H1 (cell line): ENCODE data around the gene GALNT17. TPM values are rescaled to one million over a fixed set of nuclear protein-coding genes. Genes with fewer than 3 reads are reported as not detected.

Source experiments
- CTCF ChIA-PET: fragments of 300-600 bp; sonication (Branson Sonifier 250); formaldehyde crosslinking; loops from one replicate; lab custom pipeline; 2021; ENCODE audit not compliant: partially characterized antibody; lab: Charles Lee
- POLR2A ChIA-PET: fragments of 300-600 bp; sonication (Branson Sonifier 250); formaldehyde crosslinking; loops from one replicate; lab custom pipeline; 2021; ENCODE audit warnings: inconsistent platforms; ENCODE audit not compliant: partially characterized antibody; lab: Charles Lee
- DNase-seq, 2 experiments: peaks; one replicate each; pipeline versions ENCODE4 v3.0.0 to v3.0.0-alpha.2; 2010 to 2022; ENCODE audit warnings: low spot score in 2 of 2, low read depth in 1 of 2, mixed read lengths in 1 of 2
- FAIRE-seq: peaks from 2 replicates; lab custom pipeline; 2011; peaks lifted over from hg19 to GRCh38; lab: Jason Lieb, UNC
- H2AFZ ChIP-seq: 2 replicates; pipeline ENCODE4 v1.8.1; 2012; ENCODE audit warnings: low read length, inconsistent platforms
- H2AK5ac ChIP-seq: 2 replicates; pipeline ENCODE4 v1.6.1; 2013; ENCODE audit warnings: low read depth, low read length
- H2BK120ac ChIP-seq: replicated peaks from 2 replicates; pipeline ENCODE3; 2013; ENCODE audit warnings: low read depth, low read length, inconsistent platforms
- H2BK12ac ChIP-seq: 2 replicates; pipeline ENCODE4 v1.6.1; 2013; ENCODE audit warnings: low read depth, low read length
- H2BK15ac ChIP-seq: 2 replicates; pipeline ENCODE4 v1.6.1; 2013; ENCODE audit warnings: low read length
- H2BK20ac ChIP-seq: 2 replicates; pipeline ENCODE4 v1.6.1; 2013; ENCODE audit warnings: low read length
- H2BK5ac ChIP-seq: 2 replicates; pipeline ENCODE4 v1.6.1; 2013; ENCODE audit warnings: low read depth, low read length
- H3K14ac ChIP-seq: 2 replicates; pipeline ENCODE4 v1.6.1; 2013; ENCODE audit warnings: inconsistent platforms; ENCODE audit not compliant: insufficient read length
- H3K18ac ChIP-seq: 2 replicates; pipeline ENCODE4 v1.6.1; 2013; ENCODE audit warnings: low read length; ENCODE audit errors: extremely low read depth
- H3K23ac ChIP-seq: 2 replicates; pipeline ENCODE4 v1.6.1; 2013; ENCODE audit warnings: inconsistent platforms; ENCODE audit not compliant: insufficient read length
- H3K23me2 ChIP-seq: 2 replicates; pipeline ENCODE4 v1.6.1; 2013; ENCODE audit warnings: low read depth, low read length
- H3K27ac ChIP-seq: 2 replicates; pipeline ENCODE4 v1.6.1; 2011; ENCODE audit warnings: low read depth, low read length, inconsistent platforms
- H3K27me3 ChIP-seq, 4 experiments: replicated peaks in 1 of 4; 1 replicate in 1 of 4; 2 replicates in 3 of 4; pipeline versions ENCODE4 v1.6.1 to v1.8.1; 2011 to 2013; ENCODE audit warnings: low read length in 3 of 4, mild to moderate bottlenecking in 3 of 4, inconsistent platforms in 2 of 4, mixed read lengths in 2 of 4, moderate library complexity in 1 of 4; ENCODE audit not compliant: control insufficient read depth in 3 of 4, insufficient read depth in 3 of 4; ENCODE audit errors: extremely low read depth in 1 of 4
- H3K36me3 ChIP-seq, 4 experiments: 2 replicates each; pipeline versions ENCODE4 v1.6.1 to v1.8.1; 2011 to 2013; ENCODE audit warnings: mild to moderate bottlenecking in 4 of 4, low read length in 3 of 4, moderate library complexity in 2 of 4, control low read depth in 1 of 4, inconsistent platforms in 1 of 4; ENCODE audit not compliant: insufficient read depth in 4 of 4, control insufficient read depth in 2 of 4
- H3K4ac ChIP-seq: replicated peaks from 2 replicates; pipeline ENCODE3; 2013; ENCODE audit warnings: low read length, low read depth, mixed read lengths, inconsistent platforms; ENCODE audit not compliant: insufficient read length
- H3K4me1 ChIP-seq, 4 experiments: replicated peaks in 1 of 4; 1 replicate in 1 of 4; 2 replicates in 3 of 4; pipeline versions ENCODE4 v1.6.1 to v1.8.1; 2011 to 2013; ENCODE audit warnings: low read length in 3 of 4, inconsistent platforms in 2 of 4, mixed read lengths in 1 of 4; ENCODE audit not compliant: insufficient read depth in 4 of 4, control insufficient read depth in 3 of 4
- H3K4me2 ChIP-seq, 2 experiments: 2 replicates each; pipeline versions ENCODE4 v1.6.1 to v1.8.1; 2011 to 2013; ENCODE audit warnings: low read depth in 2 of 2, low read length in 2 of 2, control low read depth in 1 of 2, inconsistent platforms in 1 of 2, mild to moderate bottlenecking in 1 of 2; ENCODE audit not compliant: insufficient read depth in 1 of 2
- H3K4me3 ChIP-seq, 4 experiments: fragments of 200-600, 300-600 bp in 1 of 4; sonication (generic), shearing (Covaris generic), sonication (Bioruptor Twin) in 1 of 4; 2 replicates each; pipeline versions ENCODE4 v1.5.1 to v1.8.1; 2011 to 2016; ENCODE audit warnings: low read length in 4 of 4, low read depth in 3 of 4, control low read depth in 2 of 4, inconsistent platforms in 2 of 4, mild to moderate bottlenecking in 2 of 4, mixed read lengths in 1 of 4, moderate library complexity in 1 of 4; ENCODE audit not compliant: insufficient read depth in 2 of 4; ENCODE audit errors: extremely low read depth in 1 of 4
- H3K56ac ChIP-seq: replicated peaks from 2 replicates; pipeline ENCODE3; 2013; ENCODE audit warnings: low read depth, mild to moderate bottlenecking, mixed read lengths, low read length, inconsistent platforms; ENCODE audit not compliant: insufficient read length
- H3K79me1 ChIP-seq: 2 replicates; pipeline ENCODE4 v1.6.1; 2013; ENCODE audit warnings: low read depth, low read length, control low read depth
- H3K79me2 ChIP-seq, 2 experiments: 2 replicates each; pipeline versions ENCODE4 v1.6.1 to v1.8.1; 2012 to 2013; ENCODE audit warnings: low read length in 2 of 2, mild to moderate bottlenecking in 2 of 2, inconsistent platforms in 1 of 2; ENCODE audit not compliant: insufficient read depth in 2 of 2, control insufficient read depth in 1 of 2
- H3K9ac ChIP-seq, 4 experiments: replicated peaks in 1 of 4; 1 replicate in 1 of 4; 2 replicates in 3 of 4; pipeline versions ENCODE4 v1.6.1 to v1.8.1; 2011 to 2013; ENCODE audit warnings: low read depth in 3 of 4, low read length in 3 of 4, control low read depth in 2 of 4, mild to moderate bottlenecking in 2 of 4, moderate library complexity in 2 of 4, inconsistent platforms in 1 of 4; ENCODE audit errors: extremely low read depth in 1 of 4
- H3K9me3 ChIP-seq, 2 experiments: 2 replicates each; pipeline versions ENCODE4 v1.6.1 to v1.8.1; 2012 to 2013; ENCODE audit warnings: mild to moderate bottlenecking in 2 of 2, moderate library complexity in 2 of 2, control low read depth in 1 of 2, inconsistent platforms in 1 of 2, low read depth in 1 of 2, low read length in 1 of 2, mixed read lengths in 1 of 2; ENCODE audit not compliant: insufficient read depth in 2 of 2
- H4K20me1 ChIP-seq, 2 experiments: replicated peaks in 1 of 2; 2 replicates each; pipeline versions ENCODE3 to v1.8.1; 2011 to 2013; ENCODE audit warnings: inconsistent platforms in 2 of 2, low read length in 2 of 2, mild to moderate bottlenecking in 1 of 2; ENCODE audit not compliant: insufficient read depth in 2 of 2, control insufficient read depth in 1 of 2
- H4K5ac ChIP-seq: 2 replicates; pipeline ENCODE4 v1.6.1; 2013; ENCODE audit warnings: low read length, low read depth, mixed read lengths, inconsistent platforms; ENCODE audit not compliant: insufficient read length
- H4K8ac ChIP-seq: 2 replicates; pipeline ENCODE4 v1.8.0; 2013; ENCODE audit warnings: mild to moderate bottlenecking, moderate library complexity, low read length, inconsistent platforms; ENCODE audit not compliant: insufficient read depth; ENCODE audit errors: extremely low read depth
- H4K91ac ChIP-seq: replicated peaks from 2 replicates; pipeline ENCODE3; 2013; ENCODE audit warnings: low read length, mixed read lengths, inconsistent platforms; ENCODE audit not compliant: insufficient read length
- KDM4A ChIP-seq: IDR thresholded peaks from one replicate; pipeline ENCODE4 v1.7.1; 2012; ENCODE audit warnings: low read depth, mild to moderate bottlenecking, moderate library complexity, low read length, inconsistent platforms; ENCODE audit not compliant: severe bottlenecking
- NRF1 ChIP-seq: IDR thresholded peaks from 2 replicates; pipeline ENCODE4 v1.6.1; 2011; ENCODE audit warnings: mild to moderate bottlenecking, low read depth, low read length, improper control_type of control experiment
- POLR2A ChIP-seq, 2 experiments: IDR thresholded peaks; 1 replicate in 1 of 2; 2 replicates in 1 of 2; pipeline ENCODE4 v1.6.1; 2011; ENCODE audit warnings: low read depth in 2 of 2, low read length in 2 of 2, mild to moderate bottlenecking in 2 of 2; ENCODE audit errors: control extremely low read depth in 1 of 2
- TAF1 ChIP-seq: IDR thresholded peaks from 2 replicates; pipeline ENCODE4 v1.6.1; 2011; ENCODE audit warnings: mild to moderate bottlenecking, low read depth, low read length
- WGBS, 2 experiments: shearing (Covaris generic) in 1 of 2; methylation state at CpG; one replicate each; pipeline versions ENCODE4 v1.1.6 to v1.1.7; 2013 to 2015; ENCODE audit warnings: low lambda C conversion rate in 2 of 2, mixed read lengths in 2 of 2, inconsistent platforms in 1 of 2, low coverage in 1 of 2, missing lambda C conversion rate in 1 of 2; ENCODE audit not compliant: insufficient replicate concordance in 2 of 2, insufficient coverage in 1 of 2, insufficient read length in 1 of 2; ENCODE audit errors: extremely low coverage in 1 of 2, missing lambda C conversion rate in 1 of 2; 5-methylcytosine and 5-hydroxymethylcytosine counted together
- polyA plus RNA-seq, 7 experiments: library from polyadenylated mRNA; depleted of rRNA in 3 of 7; stranded (reverse) in 5 of 7; unstranded in 2 of 7; fragments of >200 nt in 5 of 7; fragments of 200-250 nt in 2 of 7; gene quantifications; 1 replicate in 5 of 7; 2 replicates in 1 of 7; 4 replicates in 1 of 7; pipeline versions ENCODE4 v1.2.1 to v1.2.3, GENCODE V29; 2011 to 2013; ENCODE audit warnings: missing spikeins in 2 of 7, mixed read lengths in 2 of 7
- total RNA-seq: library from RNA; stranded (reverse); fragmentation: NEBNext Ultra II Directional; extraction: Animal tissue kit (Norgen Biotek cat#: 25700); gene quantifications from 2 replicates; pipeline ENCODE4 v1.2.1, GENCODE V29; 2021

GALNT17 gene
- total and polyA plus RNA-seq, 2 of the 8 experiments (the other 6 are each of a cell fraction or from before 2014, with no cell fraction given): 37.7 to 47.0 TPM

GRCh38 chr7:71442492-71443190 is 310.7 kb downstream of the GALNT17 start:
- Histone ChIP-seq H3K79me2 (no peaks in the 10 kb centered on the region; a peak in 1 of 4 replicates), H3K9me3 (no peaks in the 10 kb centered on the region), H2BK5ac (peak overlapping the region; percentile 40; the same call in 1 of the 2 replicates), H3K27me3 (no peaks in the 10 kb centered on the region; a peak in 1 of 7 replicates), H2BK15ac (no peak overlapping the region), H3K9ac (no peak overlapping the region), H3K79me1 (no peaks in the 10 kb centered on the region), H2AK5ac (no peak overlapping the region), H3K23ac (no peak overlapping the region), H3K36me3 (no peaks in the 10 kb centered on the region; a peak in 1 of 8 replicates), H2BK20ac (0 out of 2 replicates have a peak overlapping the region, but pooled peaks have one; percentile 61), H3K4me2 (peak overlapping the region in 1 of 2 experiments; percentile 10; a peak in 1 of 4 replicates), H3K4me3 (no peak overlapping the region), H3K14ac (no peak overlapping the region), H3K4me1 (peaks cover 0 to 12% (median 3%) of the 10 kb centered on the region in 4 experiments; a peak in 4 of 7 replicates), H3K18ac (peak overlapping the region; percentile 51; the same call in 1 of the 2 replicates), H3K27ac (no peak overlapping the region), H2AFZ (no peak overlapping the region), H2BK120ac (no peak overlapping the region), H3K4ac (peak overlapping the region; percentile 1), H3K23me2 (no peaks in the 10 kb centered on the region), H4K5ac (no peak overlapping the region), H4K8ac (no peak overlapping the region), H3K56ac (no peak overlapping the region), H4K91ac (no peak overlapping the region), H4K20me1 (no peaks in the 10 kb centered on the region), H2BK12ac (0 out of 2 replicates have a peak overlapping the region, but pooled peaks have one; percentile 2)
- no peak for FAIRE-seq
- TF ChIP-seq TAF1 (no peak), POLR2A (IDR thresholded peaks at IDR 0.05; ENCODE audit: control extremely low read depth in 1 of 2, low read depth in 2 of 2, low read length in 2 of 2) (peak in 1 of 2 experiments; percentile 26; a peak in 1 of 3 replicates), NRF1 (no peak), KDM4A (no peak)
- no peak for DNase-seq
- POLR2A ChIA-PET: interaction anchor here (1.2 to 1.9 kb wide), 4 partner anchors 11 to 95 kb away, joined by 3 to 4 read pairs (median 3); no protein-coding TSS in a partner anchor
- 83% methylated on average over 11 of the region's 11 CpGs; no CpG with 5 or more reads in 1 of the 2 experiments for WGBS, 2 experiments
- CTCF ChIA-PET: interaction anchor here (1.0 to 1.8 kb wide), 3 partner anchors 20 to 290 kb away, joined by 3 to 6 read pairs (median 3); no protein-coding TSS in a partner anchor
